ENCODE data around the gene UMOD.

UMOD gene

GRCh38 chr16:20336955-20337354 is 15.6 kb downstream of the UMOD start:
- ChIA-PET POLR2A (no interaction called here), CTCF (no interaction called here)
- H3K4me3 ChIP-seq (ENCODE audit: low read depth, low read length), result no peak overlapping the region
- no peak for TF ChIP-seq CTCF (IDR thresholded peaks at IDR 0.05; ENCODE audit: insufficient read depth, low read length, missing control alignments)
- DNase-seq (ENCODE audit: low read depth, low spot score), result no peak

GRCh38 chr16:20334396-20334795 is 18.1 kb downstream of the UMOD start:
- TF ChIP-seq CTCF (IDR thresholded peaks at IDR 0.05; ENCODE audit: insufficient read depth, low read length, missing control alignments), result no peak
- ChIA-PET POLR2A (no interaction called here), CTCF (no interaction called here)
- no peak overlapping the region for H3K4me3 ChIP-seq (ENCODE audit: low read depth, low read length)
- DNase-seq (ENCODE audit: low read depth, low spot score), result no peak

GRCh38 chr16:20333120-20333519 is 19.4 kb downstream of the UMOD start:
- ChIA-PET CTCF (no interaction called here), POLR2A (no interaction called here)
- no peak overlapping the region for H3K4me3 ChIP-seq (ENCODE audit: low read depth, low read length)
- no peak for DNase-seq (ENCODE audit: low read depth, low spot score)
- no peak for TF ChIP-seq CTCF (IDR thresholded peaks at IDR 0.05; ENCODE audit: insufficient read depth, low read length, missing control alignments)

GRCh38 chr16:20332411-20332810 is 20.1 kb downstream of the UMOD start:
- no peak for TF ChIP-seq CTCF (IDR thresholded peaks at IDR 0.05; ENCODE audit: insufficient read depth, low read length, missing control alignments)
- DNase-seq (ENCODE audit: low read depth, low spot score), result no peak
- no peak overlapping the region for H3K4me3 ChIP-seq (ENCODE audit: low read depth, low read length)
- POLR2A ChIA-PET, result no interaction called here
- CTCF ChIA-PET, result no interaction called here

- POLR2A ChIA-PET, result no interaction called here
- no peak for TF ChIP-seq CTCF (IDR thresholded peaks at IDR 0.05; ENCODE audit: insufficient read depth, low read length, missing control alignments)
- CTCF ChIA-PET, result no interaction called here
- H3K4me3 ChIP-seq (ENCODE audit: low read depth, low read length), result no peak overlapping the region
- DNase-seq (ENCODE audit: low read depth, low spot score), result no peak
Observed at GRCh38 chr16:20331635-20332034, 20.9 kb downstream of the UMOD start.

- TF ChIP-seq CTCF (IDR thresholded peaks at IDR 0.05; ENCODE audit: insufficient read depth, low read length, missing control alignments), result no peak
- CTCF ChIA-PET, result no interaction called here
- H3K4me3 ChIP-seq (ENCODE audit: low read depth, low read length), result no peak overlapping the region
- POLR2A ChIA-PET, result no interaction called here
- no peak for DNase-seq (ENCODE audit: low read depth, low spot score)
Observed at GRCh38 chr16:20329392-20330138, 22.9 kb downstream of the UMOD start.
